DMS114 treated with DMSO at 0.1 percent for 48 hours (cell line): ENCODE data around the gene KCTD3.

ENCODE experiments used
- DNase-seq: peaks from one replicate; lab custom pipeline; 2025; ENCODE audit not compliant: unreplicated experiment; lab: John Stamatoyannopoulos, UW

Gene KCTD3

DNA sequence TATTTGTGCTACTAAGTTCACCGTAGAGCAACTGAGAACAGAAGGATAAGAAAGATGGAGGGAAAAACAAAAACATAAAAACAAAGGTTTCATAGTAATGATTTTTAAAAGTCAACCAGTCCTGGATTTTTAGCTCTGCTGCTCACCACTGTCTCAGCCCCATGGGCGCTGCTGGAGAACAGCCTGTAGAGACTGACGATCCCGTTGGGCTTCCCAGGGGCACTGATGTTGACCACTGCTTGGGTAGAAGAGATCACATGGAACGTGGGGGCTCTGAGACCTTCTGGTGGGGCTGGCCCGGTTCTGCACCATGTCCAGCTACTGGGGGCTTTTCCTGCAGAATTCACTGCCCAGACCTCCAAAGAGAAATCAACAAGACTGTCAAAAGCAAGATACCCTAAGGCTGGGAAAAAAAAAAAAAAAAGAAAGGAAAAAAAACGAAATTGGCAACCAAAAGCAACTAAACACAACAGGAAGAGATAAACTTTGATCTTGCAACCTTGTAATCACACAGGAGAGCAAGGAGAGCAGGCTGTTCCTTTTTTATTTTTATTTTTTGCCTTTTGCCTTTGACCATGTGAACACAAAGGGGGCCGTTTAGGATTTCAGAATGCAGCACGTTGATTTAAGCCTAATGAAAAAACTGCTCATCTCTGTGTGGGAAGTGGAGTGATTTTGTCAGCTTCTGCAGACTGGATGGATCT, 83.5 kb downstream of the KCTD3 start:
- DNase-seq = no peak

DNA sequence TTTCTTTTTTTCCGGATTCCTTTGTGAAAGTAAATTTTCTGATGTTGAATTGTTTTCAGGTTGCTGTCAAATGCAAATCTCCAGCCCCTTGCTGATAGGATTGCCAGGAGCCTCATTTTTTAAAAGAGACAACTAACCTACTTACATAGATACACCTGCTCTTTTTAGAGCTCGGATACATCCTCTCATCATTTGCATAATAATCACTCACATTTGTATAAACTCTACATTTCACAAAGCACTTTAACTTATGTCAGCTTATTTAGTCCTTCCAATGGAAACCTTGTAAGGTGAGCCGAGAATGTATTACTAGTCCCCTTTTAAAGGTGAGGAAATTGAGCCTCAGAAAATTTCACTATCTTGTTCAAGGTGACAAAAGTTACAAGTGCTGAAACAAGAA, 84.8 kb downstream of the KCTD3 start:
- DNase-seq = no peak

DNA sequence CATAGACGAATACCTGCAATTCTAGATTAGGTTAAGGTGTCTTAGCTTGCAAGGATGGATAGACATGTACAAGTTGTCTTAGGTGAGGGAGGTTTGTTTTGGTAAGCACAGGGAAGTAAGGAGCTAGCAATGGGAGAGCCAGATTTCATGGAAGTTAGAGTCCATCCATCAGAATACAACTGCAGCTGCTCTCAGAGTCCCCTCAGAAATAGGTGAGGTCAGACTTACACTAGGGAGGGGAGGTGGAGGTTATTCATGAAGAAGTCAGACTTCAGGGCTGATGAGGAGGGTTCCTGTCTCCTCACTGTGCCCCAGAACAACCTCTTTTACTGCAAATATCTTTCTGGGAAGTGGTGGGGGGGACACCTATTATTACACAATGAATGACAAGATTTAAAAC, 85.3 kb downstream of the KCTD3 start:
- no peak for DNase-seq

DNA sequence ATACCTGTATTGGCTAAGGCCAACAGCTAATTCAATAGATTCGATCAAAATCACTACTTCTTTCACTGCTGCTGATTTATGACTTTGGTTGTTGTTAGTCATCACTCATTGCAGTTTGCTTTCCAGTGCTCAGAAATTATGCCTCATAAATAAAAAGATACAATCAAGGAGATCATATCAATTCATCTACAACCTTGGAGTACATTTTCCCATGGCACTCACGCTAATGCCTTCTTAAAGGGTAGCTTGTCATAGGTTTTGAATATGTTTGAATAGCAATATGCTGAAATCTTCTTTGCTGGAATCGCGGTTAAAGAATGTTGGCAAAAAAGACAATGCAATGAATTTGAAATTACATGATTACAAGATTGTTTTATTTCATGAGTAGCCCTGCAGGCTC, 89.9 kb downstream of the KCTD3 start:
- DNase-seq = no peak

DNA sequence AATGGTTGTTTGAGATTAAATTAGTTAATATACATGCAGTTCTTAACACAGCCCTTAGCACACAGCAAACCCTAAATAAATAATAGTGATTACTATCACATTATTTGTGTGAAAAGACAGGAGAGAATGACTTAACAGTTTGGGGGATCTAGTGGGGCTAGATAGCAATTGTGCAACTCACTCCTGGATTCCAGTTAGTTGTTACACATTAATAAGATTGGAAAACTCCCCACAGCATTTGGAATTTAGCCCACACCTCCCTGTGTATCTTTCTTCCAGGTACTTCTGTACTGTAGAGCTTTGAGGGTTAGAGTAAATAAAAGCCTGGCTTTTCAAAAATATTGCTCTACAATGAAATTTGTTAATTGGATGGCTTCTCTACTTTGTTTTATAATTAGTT, 93.2 kb downstream of the KCTD3 start:
- DNase-seq = no peak

DNA sequence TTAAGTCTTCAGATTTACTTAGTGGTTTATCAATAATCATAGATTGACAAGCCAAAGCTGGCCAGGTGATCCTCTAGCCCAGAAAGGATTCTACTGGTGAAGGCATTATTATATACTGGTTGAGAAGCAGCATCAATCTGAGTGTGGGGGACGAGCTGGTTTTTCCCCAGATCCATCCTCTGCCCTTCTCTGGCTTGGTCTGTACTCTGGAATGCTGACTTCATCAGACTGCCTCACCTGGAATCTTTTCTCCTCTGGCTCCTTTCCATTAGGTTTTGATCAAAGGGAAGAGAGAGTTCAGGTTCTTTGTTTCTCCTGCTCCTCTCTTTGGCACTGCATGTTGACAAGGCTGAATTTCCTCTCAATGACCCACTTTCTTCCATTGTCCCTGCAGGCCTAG, 93.9 kb downstream of the KCTD3 start:
- DNase-seq = no peak

DNA sequence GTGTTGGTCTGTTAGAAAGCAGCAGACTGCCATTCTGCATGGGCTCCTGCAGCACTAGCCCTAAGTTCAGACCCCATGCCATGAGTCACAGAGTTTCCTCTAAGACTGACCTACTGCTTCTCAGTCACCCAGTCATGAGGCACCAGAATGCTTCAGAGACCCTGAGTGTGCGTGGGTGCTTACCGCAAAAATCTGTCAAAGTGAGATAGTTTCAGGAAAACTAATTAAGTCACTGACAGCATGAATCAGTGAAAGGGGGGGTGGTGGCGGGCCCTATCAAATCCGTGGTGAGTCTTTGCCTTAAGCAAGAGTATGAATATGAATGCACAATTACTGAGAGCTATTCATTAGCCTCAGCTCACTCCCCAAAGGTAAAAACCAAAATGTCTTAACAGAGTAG, 98.1 kb downstream of the KCTD3 start:
- no peak for DNase-seq

DNA sequence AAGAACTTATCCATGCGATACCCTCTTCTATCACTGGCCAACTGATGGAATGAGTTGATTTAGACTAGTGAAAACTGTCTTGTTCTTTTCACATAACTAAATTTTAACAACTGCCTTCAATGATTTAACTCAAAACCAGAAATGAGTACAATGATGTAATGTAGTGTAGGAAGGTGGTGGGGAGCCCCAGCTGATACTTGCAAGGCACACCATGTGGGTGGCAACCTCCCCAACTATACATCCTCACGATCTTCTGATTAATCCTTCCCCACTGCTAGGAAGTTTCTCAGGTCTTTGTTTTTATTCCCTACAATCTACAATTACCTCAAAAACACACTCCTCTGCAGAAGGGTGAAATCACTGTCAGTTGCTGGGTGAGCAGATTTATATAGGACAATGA, 100.7 kb downstream of the KCTD3 start:
- DNase-seq = no peak

DNA sequence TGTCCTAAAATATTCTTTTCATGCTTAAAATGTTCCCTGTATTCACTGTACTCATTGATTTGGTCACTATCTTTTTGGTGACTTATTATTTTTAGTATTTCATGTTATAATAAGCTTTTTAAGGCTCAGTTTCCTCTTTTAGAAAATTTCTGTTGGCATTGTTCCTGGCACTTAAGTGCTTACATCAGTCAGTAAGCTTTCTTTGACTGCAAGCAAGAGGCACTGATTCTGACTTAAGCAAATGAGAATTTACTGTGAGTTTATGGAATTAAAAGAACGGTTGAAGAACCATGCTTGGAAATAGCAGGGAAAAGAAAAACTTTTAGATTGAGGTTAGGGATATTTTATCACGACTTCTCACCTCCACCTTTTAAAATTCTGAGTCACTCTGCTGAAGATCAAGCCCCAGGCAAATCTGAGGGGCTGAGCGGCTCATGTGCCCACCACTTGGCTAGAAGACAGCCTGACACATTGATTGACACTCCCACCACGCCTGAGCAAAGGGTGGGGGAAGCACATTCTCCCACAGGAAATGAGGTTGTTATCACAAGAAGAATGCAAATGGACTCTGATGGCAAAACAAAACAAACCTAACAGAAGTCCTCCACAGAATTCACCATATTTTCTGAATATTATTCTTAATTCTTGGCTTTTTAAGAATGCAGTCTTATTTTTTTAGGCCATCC, 102.8 kb downstream of the KCTD3 start:
- DNase-seq = no peak
